ENCODE results near the gene CHTOP.

DNA sequence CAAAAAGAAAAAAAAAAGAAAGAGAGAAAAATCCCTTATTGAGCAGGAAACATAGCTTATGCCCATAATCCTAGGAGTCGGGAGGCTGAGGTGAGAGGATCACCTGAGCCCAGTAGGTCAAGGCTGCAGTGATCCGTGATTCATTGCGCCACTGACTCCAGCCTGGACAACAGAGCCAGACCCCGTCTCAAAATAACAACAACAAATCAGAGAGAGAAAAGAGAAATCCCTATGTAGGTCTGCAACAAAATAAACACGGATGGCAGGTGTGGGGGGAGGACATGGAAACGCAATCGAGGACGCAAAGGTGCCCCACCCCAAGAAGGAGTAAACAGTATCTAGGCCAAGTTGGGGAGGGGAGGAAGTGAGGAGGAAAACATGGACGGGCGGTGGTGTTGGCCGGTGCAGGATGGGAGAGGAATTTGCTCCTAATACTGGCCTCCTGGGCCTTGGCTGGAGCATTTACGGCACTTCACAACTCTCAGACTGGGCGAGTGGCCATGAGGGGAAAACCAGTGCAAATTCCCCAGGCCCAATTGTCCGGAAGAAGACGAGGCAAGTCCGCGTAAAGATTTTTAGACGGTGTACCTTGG lies 609 bp upstream of the CHTOP start:
- TF ChIP-seq SNAI2 (CRISPR knock-in tag; IDR thresholded peaks at IDR 0.05): no peak
- TF ChIP-seq, protein P1, sequence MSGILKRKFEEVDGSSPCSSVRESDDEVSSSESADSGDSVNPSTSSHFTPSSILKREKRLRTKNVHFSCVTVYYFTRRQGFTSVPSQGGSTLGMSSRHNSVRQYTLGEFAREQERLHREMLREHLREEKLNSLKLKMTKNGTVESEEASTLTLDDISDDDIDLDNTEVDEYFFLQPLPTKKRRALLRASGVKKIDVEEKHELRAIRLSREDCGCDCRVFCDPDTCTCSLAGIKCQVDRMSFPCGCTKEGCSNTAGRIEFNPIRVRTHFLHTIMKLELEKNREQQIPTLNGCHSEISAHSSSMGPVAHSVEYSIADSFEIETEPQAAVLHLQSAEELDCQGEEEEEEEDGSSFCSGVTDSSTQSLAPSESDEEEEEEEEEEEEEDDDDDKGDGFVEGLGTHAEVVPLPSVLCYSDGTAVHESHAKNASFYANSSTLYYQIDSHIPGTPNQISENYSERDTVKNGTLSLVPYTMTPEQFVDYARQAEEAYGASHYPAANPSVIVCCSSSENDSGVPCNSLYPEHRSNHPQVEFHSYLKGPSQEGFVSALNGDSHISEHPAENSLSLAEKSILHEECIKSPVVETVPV (CRISPR knock-in tag; IDR thresholded peaks at IDR 0.05): no peak
- TF ChIP-seq ZC3H10 (CRISPR knock-in tag; IDR thresholded peaks at IDR 0.05): no peak
- TF ChIP-seq, protein P2, sequence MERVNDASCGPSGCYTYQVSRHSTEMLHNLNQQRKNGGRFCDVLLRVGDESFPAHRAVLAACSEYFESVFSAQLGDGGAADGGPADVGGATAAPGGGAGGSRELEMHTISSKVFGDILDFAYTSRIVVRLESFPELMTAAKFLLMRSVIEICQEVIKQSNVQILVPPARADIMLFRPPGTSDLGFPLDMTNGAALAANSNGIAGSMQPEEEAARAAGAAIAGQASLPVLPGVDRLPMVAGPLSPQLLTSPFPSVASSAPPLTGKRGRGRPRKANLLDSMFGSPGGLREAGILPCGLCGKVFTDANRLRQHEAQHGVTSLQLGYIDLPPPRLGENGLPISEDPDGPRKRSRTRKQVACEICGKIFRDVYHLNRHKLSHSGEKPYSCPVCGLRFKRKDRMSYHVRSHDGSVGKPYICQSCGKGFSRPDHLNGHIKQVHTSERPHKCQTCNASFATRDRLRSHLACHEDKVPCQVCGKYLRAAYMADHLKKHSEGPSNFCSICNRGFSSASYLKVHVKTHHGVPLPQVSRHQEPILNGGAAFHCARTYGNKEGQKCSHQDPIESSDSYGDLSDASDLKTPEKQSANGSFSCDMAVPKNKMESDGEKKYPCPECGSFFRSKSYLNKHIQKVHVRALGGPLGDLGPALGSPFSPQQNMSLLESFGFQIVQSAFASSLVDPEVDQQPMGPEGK (CRISPR knock-in tag; IDR thresholded peaks at IDR 0.05; ENCODE audit: borderline replicate concordance): no peak
- TF ChIP-seq, protein P3, sequence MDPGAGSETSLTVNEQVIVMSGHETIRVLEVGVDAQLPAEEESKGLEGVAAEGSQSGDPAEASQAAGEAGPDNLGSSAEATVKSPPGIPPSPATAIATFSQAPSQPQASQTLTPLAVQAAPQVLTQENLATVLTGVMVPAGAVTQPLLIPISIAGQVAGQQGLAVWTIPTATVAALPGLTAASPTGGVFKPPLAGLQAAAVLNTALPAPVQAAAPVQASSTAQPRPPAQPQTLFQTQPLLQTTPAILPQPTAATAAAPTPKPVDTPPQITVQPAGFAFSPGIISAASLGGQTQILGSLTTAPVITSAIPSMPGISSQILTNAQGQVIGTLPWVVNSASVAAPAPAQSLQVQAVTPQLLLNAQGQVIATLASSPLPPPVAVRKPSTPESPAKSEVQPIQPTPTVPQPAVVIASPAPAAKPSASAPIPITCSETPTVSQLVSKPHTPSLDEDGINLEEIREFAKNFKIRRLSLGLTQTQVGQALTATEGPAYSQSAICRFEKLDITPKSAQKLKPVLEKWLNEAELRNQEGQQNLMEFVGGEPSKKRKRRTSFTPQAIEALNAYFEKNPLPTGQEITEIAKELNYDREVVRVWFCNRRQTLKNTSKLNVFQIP (CRISPR knock-in tag; IDR thresholded peaks at IDR 0.05; ENCODE audit: borderline replicate concordance, low read depth): no peak
- TF ChIP-seq, protein P4, sequence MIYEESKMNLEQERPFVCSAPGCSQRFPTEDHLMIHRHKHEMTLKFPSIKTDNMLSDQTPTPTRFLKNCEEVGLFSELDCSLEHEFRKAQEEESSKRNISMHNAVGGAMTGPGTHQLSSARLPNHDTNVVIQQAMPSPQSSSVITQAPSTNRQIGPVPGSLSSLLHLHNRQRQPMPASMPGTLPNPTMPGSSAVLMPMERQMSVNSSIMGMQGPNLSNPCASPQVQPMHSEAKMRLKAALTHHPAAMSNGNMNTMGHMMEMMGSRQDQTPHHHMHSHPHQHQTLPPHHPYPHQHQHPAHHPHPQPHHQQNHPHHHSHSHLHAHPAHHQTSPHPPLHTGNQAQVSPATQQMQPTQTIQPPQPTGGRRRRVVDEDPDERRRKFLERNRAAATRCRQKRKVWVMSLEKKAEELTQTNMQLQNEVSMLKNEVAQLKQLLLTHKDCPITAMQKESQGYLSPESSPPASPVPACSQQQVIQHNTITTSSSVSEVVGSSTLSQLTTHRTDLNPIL (CRISPR knock-in tag; IDR thresholded peaks at IDR 0.05; ENCODE audit: low read depth): no peak
- TF ChIP-seq RARB (CRISPR knock-in tag; IDR thresholded peaks at IDR 0.05): no peak
